Measurements from ENCODE around the gene CD209.

- TF ChIP-seq REST (IDR thresholded peaks at IDR 0.05; ENCODE audit: borderline replicate concordance) (no peak), REST (CRISPR knock-in tag; IDR thresholded peaks at IDR 0.05; ENCODE audit: low read depth) (no peak), ZNF134 (CRISPR knock-in tag; conservative IDR thresholded peaks at IDR 0.05) (no peak), TARDBP (IDR thresholded peaks at IDR 0.05) (no peak)
- TF ChIP-seq, protein P1, sequence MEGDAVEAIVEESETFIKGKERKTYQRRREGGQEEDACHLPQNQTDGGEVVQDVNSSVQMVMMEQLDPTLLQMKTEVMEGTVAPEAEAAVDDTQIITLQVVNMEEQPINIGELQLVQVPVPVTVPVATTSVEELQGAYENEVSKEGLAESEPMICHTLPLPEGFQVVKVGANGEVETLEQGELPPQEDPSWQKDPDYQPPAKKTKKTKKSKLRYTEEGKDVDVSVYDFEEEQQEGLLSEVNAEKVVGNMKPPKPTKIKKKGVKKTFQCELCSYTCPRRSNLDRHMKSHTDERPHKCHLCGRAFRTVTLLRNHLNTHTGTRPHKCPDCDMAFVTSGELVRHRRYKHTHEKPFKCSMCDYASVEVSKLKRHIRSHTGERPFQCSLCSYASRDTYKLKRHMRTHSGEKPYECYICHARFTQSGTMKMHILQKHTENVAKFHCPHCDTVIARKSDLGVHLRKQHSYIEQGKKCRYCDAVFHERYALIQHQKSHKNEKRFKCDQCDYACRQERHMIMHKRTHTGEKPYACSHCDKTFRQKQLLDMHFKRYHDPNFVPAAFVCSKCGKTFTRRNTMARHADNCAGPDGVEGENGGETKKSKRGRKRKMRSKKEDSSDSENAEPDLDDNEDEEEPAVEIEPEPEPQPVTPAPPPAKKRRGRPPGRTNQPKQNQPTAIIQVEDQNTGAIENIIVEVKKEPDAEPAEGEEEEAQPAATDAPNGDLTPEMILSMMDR (IDR thresholded peaks at IDR 0.05 in 2 of 3, conservative IDR thresholded peaks at IDR 0.05 in 1 of 3; ENCODE audit: insufficient read depth in 2 of 3, low read depth in 1 of 3, low read length in 3 of 3) = no peak
Observed at GRCh38 chr19:7742575-7742974, 4.8 kb downstream of the CD209 start.

Data from K562 (cell line).